SK-N-SH treated with all-trans-retinoic acid at 6 μM for 48 hours (cell line): ENCODE results near the gene PCDHGA11.
"Not testable (repeated sequence)": the region's sequence is repeated elsewhere in the genome, so short reads cannot be mapped to it uniquely, and the experiment has no call there.

Experiments
- ARNTL ChIP-seq: fragments of 450-650 bp; formaldehyde crosslinking; IDR thresholded peaks from 2 replicates; pipeline ENCODE4 v1.5.0; 2020; ENCODE audit warnings: low read depth, mild to moderate bottlenecking, moderate library complexity, borderline replicate concordance
- BACH2 ChIP-seq: fragments of 250-450 bp; sonication (Bioruptor Pico); IDR thresholded peaks from 2 replicates; pipeline ENCODE4 v1.9.0; 2021; ENCODE audit warnings: mild to moderate bottlenecking, borderline replicate concordance
- CSDC2 ChIP-seq: fragments of 250-450 bp; sonication (Bioruptor Pico); IDR thresholded peaks from 2 replicates; pipeline ENCODE4 v1.5.0; 2020; ENCODE audit warnings: mild to moderate bottlenecking, moderate library complexity
- ZNF70 ChIP-seq: fragments of 450-650 bp; formaldehyde crosslinking; IDR thresholded peaks from 2 replicates; pipeline ENCODE4 v1.5.0; 2020; ENCODE audit warnings: mild to moderate bottlenecking, moderate library complexity
- TF ChIP-seq, protein P1 (sequence below): fragments of 250-450 bp; sonication (Bioruptor Pico); IDR thresholded peaks from 2 replicates; pipeline ENCODE4 v1.8.0; 2020; ENCODE audit warnings: mild to moderate bottlenecking, moderate library complexity, borderline replicate concordance

DNA sequence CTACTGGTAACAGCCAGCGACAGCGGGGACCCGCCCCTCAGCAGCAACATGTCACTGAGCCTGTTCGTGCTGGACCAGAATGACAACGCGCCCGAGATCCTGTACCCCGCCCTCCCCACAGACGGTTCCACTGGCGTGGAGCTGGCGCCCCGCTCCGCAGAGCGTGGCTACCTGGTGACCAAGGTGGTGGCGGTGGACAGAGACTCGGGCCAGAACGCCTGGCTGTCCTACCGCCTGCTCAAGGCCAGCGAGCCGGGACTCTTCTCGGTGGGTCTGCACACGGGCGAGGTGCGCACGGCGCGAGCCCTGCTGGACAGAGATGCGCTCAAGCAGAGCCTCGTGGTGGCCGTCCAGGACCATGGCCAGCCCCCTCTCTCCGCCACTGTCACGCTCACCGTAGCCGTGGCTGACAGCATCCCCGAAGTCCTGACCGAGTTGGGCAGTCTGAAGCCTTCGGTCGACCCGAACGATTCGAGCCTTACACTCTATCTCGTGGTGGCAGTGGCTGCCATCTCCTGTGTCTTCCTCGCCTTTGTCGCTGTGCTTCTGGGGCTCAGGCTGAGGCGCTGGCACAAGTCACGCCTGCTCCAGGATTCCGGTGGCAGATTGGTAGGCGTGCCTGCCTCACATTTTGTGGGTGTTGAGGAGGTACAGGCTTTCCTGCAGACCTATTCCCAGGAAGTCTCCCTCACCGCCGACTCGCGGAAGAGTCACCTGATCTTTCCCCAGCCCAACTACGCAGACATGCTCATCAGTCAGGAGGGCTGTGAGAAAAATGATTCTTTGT is 26.3 kb upstream of the PCDHGA11 start:
- not testable (repeated sequence) for TF ChIP-seq ARNTL (CRISPR knock-in tag); BACH2 (CRISPR knock-in tag); CSDC2 (CRISPR knock-in tag); ZNF70
- TF ChIP-seq, protein P1, sequence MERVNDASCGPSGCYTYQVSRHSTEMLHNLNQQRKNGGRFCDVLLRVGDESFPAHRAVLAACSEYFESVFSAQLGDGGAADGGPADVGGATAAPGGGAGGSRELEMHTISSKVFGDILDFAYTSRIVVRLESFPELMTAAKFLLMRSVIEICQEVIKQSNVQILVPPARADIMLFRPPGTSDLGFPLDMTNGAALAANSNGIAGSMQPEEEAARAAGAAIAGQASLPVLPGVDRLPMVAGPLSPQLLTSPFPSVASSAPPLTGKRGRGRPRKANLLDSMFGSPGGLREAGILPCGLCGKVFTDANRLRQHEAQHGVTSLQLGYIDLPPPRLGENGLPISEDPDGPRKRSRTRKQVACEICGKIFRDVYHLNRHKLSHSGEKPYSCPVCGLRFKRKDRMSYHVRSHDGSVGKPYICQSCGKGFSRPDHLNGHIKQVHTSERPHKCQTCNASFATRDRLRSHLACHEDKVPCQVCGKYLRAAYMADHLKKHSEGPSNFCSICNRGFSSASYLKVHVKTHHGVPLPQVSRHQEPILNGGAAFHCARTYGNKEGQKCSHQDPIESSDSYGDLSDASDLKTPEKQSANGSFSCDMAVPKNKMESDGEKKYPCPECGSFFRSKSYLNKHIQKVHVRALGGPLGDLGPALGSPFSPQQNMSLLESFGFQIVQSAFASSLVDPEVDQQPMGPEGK, result not testable (repeated sequence)
